NCI-H1694 treated with DMSO at 0.1 percent for 48 hours (cell line): ENCODE results near the gene CAPN2.
A peak's percentile ranks its signal among the peaks of the same experiment; 100 is the strongest.
"Not testable (repeated sequence)": the region's sequence is repeated elsewhere in the genome, so short reads cannot be mapped to it uniquely, and the experiment has no call there.

ENCODE experiments used
- DNase-seq: peaks from one replicate; lab custom pipeline; 2025; lab: John Stamatoyannopoulos, UW

CAPN2 gene

GRCh38 chr1:223717123-223717522 is 4.8 kb downstream of the CAPN2 start:
- DNase-seq = no peak

GRCh38 chr1:223717695-223718363 is 5.5 kb downstream of the CAPN2 start:
- no peak for DNase-seq

GRCh38 chr1:223718850-223719249 is 6.5 kb downstream of the CAPN2 start:
- no peak for DNase-seq

- no peak for DNase-seq
These were observed 8.7 kb downstream of the CAPN2 start for GRCh38 chr1:223720971-223721591.

- no peak for DNase-seq
These were observed 9.6 kb downstream of the CAPN2 start for GRCh38 chr1:223721658-223722607.

GRCh38 chr1:223723351-223723904 is 11.1 kb downstream of the CAPN2 start:
- DNase-seq = no peak

GRCh38 chr1:223724376-223724775 is 12.0 kb downstream of the CAPN2 start:
- DNase-seq = no peak

GRCh38 chr1:223725578-223725977 is 13.2 kb downstream of the CAPN2 start:
- DNase-seq = no peak

GRCh38 chr1:223726380-223727001 is 14.2 kb downstream of the CAPN2 start:
- DNase-seq = no peak

GRCh38 chr1:223727541-223727940 is 15.2 kb downstream of the CAPN2 start:
- DNase-seq = no peak

GRCh38 chr1:223729906-223730305 is 17.6 kb downstream of the CAPN2 start:
- no peak for DNase-seq

GRCh38 chr1:223730479-223731132 is 18.3 kb downstream of the CAPN2 start:
- DNase-seq = no peak

GRCh38 chr1:223731133-223731770 is 18.9 kb downstream of the CAPN2 start:
- DNase-seq = no peak

- peak; percentile 5 for DNase-seq
These were observed 20.9 kb downstream of the CAPN2 start for GRCh38 chr1:223732993-223733798.

GRCh38 chr1:223733898-223734852 is 21.8 kb downstream of the CAPN2 start:
- no peak for DNase-seq

- not testable (repeated sequence) for DNase-seq
These were observed 24.3 kb downstream of the CAPN2 start for GRCh38 chr1:223736638-223737037.

GRCh38 chr1:223737342-223737741 is 25.0 kb downstream of the CAPN2 start:
- DNase-seq = no peak

- DNase-seq = no peak
These were observed 26.4 kb downstream of the CAPN2 start for GRCh38 chr1:223738465-223739365.
